GM21619 (cell line): ENCODE results near the gene PSME3.
"Not testable (repeated sequence)": the region's sequence is repeated elsewhere in the genome, so short reads cannot be mapped to it uniquely, and the experiment has no call there.

Experiments
- ATAC-seq: cut with Tn5 transposase; IDR thresholded peaks from one replicate; pipeline ENCODE4 v1.9.1; 2021; ENCODE audit not compliant: unreplicated experiment

PSME3 gene

GRCh38 chr17:42873932-42874695 is 40.9 kb downstream of the PSME3 start:
- not testable (repeated sequence) for ATAC-seq

DNA sequence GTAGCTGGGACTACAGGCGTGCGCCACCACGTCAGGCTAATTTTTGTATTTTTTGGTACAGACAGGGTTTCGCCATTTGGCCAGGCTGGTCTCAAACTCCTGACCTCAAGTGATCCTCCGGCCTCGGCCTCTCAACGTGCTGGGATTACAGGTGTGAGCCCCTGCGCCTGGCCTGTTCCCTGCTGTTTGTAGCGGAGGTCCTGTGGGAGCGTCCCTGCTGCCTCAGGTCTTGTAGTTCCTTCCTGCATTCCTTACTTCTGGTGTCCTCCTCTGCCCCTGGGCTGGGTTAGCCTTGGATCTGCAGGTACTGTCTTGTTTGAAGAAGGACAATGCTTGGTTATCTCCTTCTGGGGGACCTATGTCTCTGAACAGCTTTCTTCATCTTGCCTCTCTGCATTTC is 43.8 kb downstream of the PSME3 start:
- no peak for ATAC-seq

DNA sequence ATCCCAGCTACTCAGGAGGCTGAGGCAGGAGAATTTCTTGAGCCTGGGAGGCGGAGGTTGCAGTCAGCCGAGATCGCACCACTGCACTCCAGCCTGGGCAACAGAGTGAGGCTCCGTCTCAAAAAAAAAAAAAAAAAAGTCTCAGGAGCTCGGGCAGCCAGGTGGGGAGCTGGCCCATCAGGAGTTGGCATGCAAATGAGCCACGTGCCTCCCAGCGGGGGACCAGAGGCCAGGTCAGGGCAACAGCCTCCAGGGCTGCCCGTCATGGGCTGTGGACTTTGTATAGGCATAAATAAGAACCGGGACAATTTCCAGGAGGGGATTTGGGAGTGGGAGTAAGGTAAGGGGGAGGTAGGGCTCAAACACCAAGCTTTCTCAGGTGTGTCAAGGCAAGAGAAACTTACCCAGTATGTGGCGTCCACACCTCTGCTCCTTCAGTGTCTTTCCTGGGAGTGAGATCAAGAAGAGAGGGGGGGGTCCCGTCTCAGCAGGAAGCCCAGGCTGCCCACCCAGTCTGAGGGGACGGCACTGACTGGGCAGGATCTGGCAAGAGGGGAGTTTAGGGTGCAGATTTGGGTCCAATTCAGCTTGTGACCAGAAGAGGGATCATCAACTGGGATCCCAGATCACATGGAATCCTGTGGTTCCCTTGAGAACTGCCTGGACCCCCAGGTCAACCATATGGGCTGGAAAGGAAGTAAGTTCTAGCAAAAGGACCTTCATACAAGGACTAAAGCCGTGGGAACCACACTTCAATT is 45.1 kb downstream of the PSME3 start:
- no peak for ATAC-seq

- ATAC-seq: no peak
Measured at GRCh38 chr17:42878924-42879595, 45.9 kb downstream of the PSME3 start.

- ATAC-seq: no peak
Measured at GRCh38 chr17:42879596-42879985, 46.4 kb downstream of the PSME3 start.

DNA sequence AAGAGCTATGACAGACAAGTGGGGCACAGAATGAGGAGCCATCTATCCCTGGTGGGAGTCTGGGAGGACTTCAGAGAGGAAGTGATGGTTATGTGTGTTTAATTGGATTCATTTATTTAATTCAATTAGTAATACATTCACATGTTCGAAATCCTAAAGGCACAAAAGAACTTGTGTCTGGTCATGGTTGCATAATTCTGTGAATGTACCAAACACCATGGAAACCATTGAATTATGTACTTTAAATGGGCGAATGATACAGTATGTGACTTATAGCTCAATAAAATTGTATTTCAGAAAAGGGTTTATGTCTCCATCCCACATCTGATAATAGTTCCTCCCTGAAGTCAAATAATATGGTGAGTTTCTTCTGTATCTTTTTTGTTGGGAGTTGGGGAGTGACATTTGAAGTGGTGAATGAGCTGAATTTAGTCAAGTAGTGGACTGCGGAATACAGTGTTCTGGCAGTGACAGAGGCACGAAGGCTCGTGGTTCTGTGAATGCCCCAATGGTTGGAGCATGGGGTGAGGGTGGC is 47.6 kb downstream of the PSME3 start:
- ATAC-seq: no peak

DNA sequence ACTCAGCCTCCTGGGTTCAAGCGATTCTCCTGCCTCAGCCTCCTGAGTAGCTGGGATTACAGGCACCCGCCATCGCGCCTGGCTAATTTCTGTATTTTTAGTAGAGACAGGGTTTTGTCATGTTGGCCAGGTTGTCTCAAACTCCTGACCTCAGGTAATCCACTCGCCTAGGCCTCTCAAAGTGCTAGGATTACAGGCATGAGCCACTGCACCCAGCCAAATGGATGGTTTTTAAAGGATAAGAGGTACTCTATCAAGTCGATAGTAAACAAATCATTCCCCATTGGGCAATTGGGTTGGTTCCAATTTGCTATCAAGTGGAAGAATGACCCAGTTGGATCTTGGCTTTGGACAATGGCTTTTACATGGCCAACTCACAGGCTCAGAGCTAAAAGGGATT is 48.5 kb downstream of the PSME3 start:
- ATAC-seq: not testable (repeated sequence)

DNA sequence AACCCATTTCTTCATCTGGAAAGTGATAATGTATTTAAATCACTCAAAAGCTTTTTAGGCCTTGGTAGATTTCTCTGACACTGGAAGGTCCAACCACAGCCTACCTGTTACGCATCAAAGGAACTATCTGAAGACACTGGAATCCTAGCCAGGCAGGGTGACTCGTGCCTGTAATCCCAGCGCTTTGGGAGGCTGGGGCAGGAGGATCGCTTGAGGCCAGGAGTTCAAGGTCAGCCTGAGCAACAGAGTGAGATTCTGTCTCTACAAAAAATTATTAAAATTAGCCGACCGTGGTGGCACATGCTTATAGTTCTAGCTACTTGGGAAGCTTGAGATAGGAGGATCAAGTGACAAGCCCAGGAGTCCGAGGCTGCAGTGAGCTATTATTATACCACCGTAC is 49.0 kb downstream of the PSME3 start:
- no peak for ATAC-seq

GRCh38 chr17:42883802-42884558 is 50.8 kb downstream of the PSME3 start:
- ATAC-seq: no peak

DNA sequence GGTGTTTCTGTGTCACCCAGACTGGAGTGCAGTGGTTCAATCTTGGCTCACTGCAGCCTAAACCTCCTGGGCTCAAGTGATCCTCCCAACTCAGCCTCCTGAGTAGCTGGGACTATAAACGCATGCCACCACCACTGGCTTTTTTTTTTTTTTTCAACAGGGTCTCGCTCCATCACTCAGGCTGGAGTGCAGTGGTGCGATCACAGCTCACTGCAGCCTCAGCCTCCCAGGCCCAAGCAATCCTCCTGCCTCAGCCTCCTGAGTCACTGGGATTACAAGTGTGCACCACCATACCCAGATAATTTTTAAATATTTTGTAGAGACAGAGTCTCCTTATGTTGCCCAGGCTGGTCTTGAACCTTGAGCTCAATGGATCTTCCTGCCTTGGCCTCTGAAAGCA is 52.6 kb downstream of the PSME3 start:
- ATAC-seq: not testable (repeated sequence)

- ATAC-seq: no peak
Measured at GRCh38 chr17:42886283-42887176, 53.3 kb downstream of the PSME3 start.

- ATAC-seq: no peak
Measured at GRCh38 chr17:42889809-42890208, 56.6 kb downstream of the PSME3 start.

GRCh38 chr17:42891539-42892152 is 58.4 kb downstream of the PSME3 start:
- no peak for ATAC-seq

DNA sequence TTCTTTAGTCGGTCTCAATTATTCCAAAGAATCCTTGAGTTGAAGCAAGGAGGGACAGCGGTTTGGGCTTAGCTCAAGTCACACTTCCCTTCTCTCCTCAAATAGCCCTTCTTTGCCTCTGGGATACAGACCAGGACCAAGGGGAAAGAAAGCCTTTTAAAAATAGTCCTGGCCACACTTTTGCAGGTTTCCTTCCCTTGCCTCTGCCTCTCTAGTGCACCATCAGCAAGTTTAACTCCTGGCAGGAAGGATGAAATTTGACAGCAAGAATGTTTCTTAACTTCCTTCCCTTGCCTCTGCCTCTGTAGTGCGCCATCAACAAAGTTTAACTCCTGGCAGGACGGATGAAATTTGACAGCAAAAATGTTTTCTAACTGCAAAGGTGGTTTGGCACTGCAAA is 60.2 kb downstream of the PSME3 start:
- no peak for ATAC-seq
